ENCODE data around the gene SCRN2.

Gene SCRN2

GRCh38 chr17:47830396-47831002 lies 10.6 kb downstream of the SCRN2 start:
- H3K4me3 ChIP-seq (ENCODE audit: low read depth, low read length), result peak overlapping the region; percentile 81
- TF ChIP-seq, protein P1, sequence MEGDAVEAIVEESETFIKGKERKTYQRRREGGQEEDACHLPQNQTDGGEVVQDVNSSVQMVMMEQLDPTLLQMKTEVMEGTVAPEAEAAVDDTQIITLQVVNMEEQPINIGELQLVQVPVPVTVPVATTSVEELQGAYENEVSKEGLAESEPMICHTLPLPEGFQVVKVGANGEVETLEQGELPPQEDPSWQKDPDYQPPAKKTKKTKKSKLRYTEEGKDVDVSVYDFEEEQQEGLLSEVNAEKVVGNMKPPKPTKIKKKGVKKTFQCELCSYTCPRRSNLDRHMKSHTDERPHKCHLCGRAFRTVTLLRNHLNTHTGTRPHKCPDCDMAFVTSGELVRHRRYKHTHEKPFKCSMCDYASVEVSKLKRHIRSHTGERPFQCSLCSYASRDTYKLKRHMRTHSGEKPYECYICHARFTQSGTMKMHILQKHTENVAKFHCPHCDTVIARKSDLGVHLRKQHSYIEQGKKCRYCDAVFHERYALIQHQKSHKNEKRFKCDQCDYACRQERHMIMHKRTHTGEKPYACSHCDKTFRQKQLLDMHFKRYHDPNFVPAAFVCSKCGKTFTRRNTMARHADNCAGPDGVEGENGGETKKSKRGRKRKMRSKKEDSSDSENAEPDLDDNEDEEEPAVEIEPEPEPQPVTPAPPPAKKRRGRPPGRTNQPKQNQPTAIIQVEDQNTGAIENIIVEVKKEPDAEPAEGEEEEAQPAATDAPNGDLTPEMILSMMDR (IDR thresholded peaks at IDR 0.05; ENCODE audit: insufficient read depth, low read depth, low read length, missing control alignments), result no peak
- no peak for DNase-seq (ENCODE audit: low read depth)

DNA sequence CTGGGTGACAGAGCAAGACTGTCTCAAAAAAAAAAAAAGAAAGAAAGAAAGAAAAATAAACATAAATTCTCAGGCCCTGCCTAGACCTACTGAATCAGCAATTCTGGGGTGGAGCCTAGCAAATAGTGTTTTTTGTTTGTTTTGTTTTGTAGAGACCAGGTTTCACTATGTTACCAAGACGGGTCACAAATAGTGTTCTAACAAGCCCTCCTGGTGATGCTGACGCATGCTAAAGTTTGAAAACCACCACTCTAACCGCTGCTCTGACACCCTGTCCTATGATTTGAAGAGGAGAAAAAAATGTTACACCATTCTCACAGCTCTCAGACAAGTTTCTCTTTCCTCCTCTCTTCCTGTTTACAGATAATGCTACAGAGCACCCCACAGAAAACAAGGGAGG lies 11.2 kb downstream of the SCRN2 start:
- H3K4me3 ChIP-seq (ENCODE audit: low read depth, low read length), result no peak overlapping the region
- TF ChIP-seq, protein P1 (IDR thresholded peaks at IDR 0.05; ENCODE audit: insufficient read depth, low read depth, low read length, missing control alignments), result no peak
- DNase-seq (ENCODE audit: low read depth), result no peak

GRCh38 chr17:47823519-47823918 lies 17.6 kb downstream of the SCRN2 start:
- TF ChIP-seq, protein P1 (IDR thresholded peaks at IDR 0.05; ENCODE audit: insufficient read depth, low read depth, low read length, missing control alignments), result no peak
- DNase-seq (ENCODE audit: low read depth), result no peak
- no peak overlapping the region for H3K4me3 ChIP-seq (ENCODE audit: low read depth, low read length)

DNA sequence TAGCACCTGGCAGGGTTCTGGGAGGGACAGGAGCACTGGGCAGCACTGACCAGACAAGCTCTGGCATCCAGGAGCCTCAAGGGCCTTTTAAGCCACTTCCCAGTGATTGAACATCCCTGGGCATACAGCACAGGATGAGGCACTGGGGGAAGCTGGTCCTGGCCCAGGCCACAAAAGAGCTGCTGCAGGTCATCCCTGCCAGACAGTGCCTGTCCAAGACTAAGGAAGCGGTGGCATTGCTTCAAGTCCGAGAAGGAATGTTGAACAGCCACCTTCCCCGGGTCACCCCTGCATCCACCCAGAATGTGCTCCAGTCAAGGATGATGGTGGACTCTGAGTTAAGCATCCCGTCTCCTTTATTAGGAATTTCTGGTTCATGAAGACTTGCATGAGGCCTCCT lies 18.3 kb downstream of the SCRN2 start:
- TF ChIP-seq, protein P1 (IDR thresholded peaks at IDR 0.05; ENCODE audit: insufficient read depth, low read depth, low read length, missing control alignments), result no peak
- H3K4me3 ChIP-seq (ENCODE audit: low read depth, low read length), result no peak overlapping the region
- no peak for DNase-seq (ENCODE audit: low read depth)

GRCh38 chr17:47821424-47822391 lies 19.4 kb downstream of the SCRN2 start, which contains the start of gene OSBPL7:
TSS of gene OSBPL7 (minus strand) at chr17:47821794. CDS start at chr17:47820278, 1,516 bp downstream.
- peak within 1 kb of the TSS; percentile 94 for H3K4me3 ChIP-seq (ENCODE audit: low read depth, low read length)
- TF ChIP-seq, protein P1 (IDR thresholded peaks at IDR 0.05; ENCODE audit: insufficient read depth, low read depth, low read length, missing control alignments), result peak; percentile 22
- DNase-seq (ENCODE audit: low read depth), result peak; percentile 85

- DNase-seq (ENCODE audit: low read depth), result no peak
- TF ChIP-seq, protein P1 (IDR thresholded peaks at IDR 0.05; ENCODE audit: insufficient read depth, low read depth, low read length, missing control alignments), result no peak
- peak overlapping the region; percentile 94 for H3K4me3 ChIP-seq (ENCODE audit: low read depth, low read length)
Observed at GRCh38 chr17:47821031-47821423, 20.0 kb downstream of the SCRN2 start.

Measured in GM12865 (cell line).